HTERT RPE-1 (cell line): ENCODE measurements around the gene FHOD3.

Source experiments
- in situ Hi-C: fragments of 300-500 bp; cut with MboI; formaldehyde crosslinking; loops from 4 replicates; pipeline ENCODE4 v1.14.3; 2020; ENCODE audit warnings: low sequenced_read_pairs

The FHOD3 gene

GRCh38 chr18:36680042-36680441, 382.5 kb downstream of the FHOD3 start:
- in situ Hi-C loops = no loop called here

- in situ Hi-C loops = no loop called here
Measured at GRCh38 chr18:36685580-36685979, 388.1 kb downstream of the FHOD3 start.

- in situ Hi-C loops = no loop called here
Measured at GRCh38 chr18:36688020-36688965, 390.8 kb downstream of the FHOD3 start.

- in situ Hi-C loops = no loop called here
Measured at GRCh38 chr18:36692371-36692770, 394.9 kb downstream of the FHOD3 start.

- in situ Hi-C loops = no loop called here
Measured at GRCh38 chr18:36692921-36693332, 395.4 kb downstream of the FHOD3 start.

- in situ Hi-C loops = no loop called here
Measured at GRCh38 chr18:36693931-36694620, 396.6 kb downstream of the FHOD3 start.

GRCh38 chr18:36695806-36696205, 398.3 kb downstream of the FHOD3 start:
- in situ Hi-C loops = no loop called here

- in situ Hi-C loops = no loop called here
Measured at GRCh38 chr18:36697905-36698304, 400.4 kb downstream of the FHOD3 start.

GRCh38 chr18:36700955-36701354, 403.4 kb downstream of the FHOD3 start:
- in situ Hi-C loops = no loop called here

- in situ Hi-C loops = no loop called here
Measured at GRCh38 chr18:36702401-36703013, 405.0 kb downstream of the FHOD3 start.

- in situ Hi-C loops = no loop called here
Measured at GRCh38 chr18:36704156-36704555, 406.6 kb downstream of the FHOD3 start.

GRCh38 chr18:36706134-36706881, 408.8 kb downstream of the FHOD3 start:
- in situ Hi-C loops = no loop called here

GRCh38 chr18:36708366-36708765, 410.9 kb downstream of the FHOD3 start:
- in situ Hi-C loops = no loop called here

- in situ Hi-C loops = no loop called here
Measured at GRCh38 chr18:36709315-36709714, 411.8 kb downstream of the FHOD3 start.

GRCh38 chr18:36711014-36711725, 413.7 kb downstream of the FHOD3 start:
- in situ Hi-C loops = no loop called here

- in situ Hi-C loops = no loop called here
Measured at GRCh38 chr18:36711813-36712444, 414.4 kb downstream of the FHOD3 start.

- in situ Hi-C loops = no loop called here
Measured at GRCh38 chr18:36714476-36714875, 417.0 kb downstream of the FHOD3 start.

- in situ Hi-C loops = no loop called here
Measured at GRCh38 chr18:36717422-36718110, 420.1 kb downstream of the FHOD3 start.

- in situ Hi-C loops = no loop called here
Measured at GRCh38 chr18:36718705-36719328, 421.3 kb downstream of the FHOD3 start.
